Islet precursor cell (in vitro differentiated cells): Measurements from ENCODE around the gene UBE2D4.
"Not testable (repeated sequence)": the region's sequence is repeated elsewhere in the genome, so short reads cannot be mapped to it uniquely, and the experiment has no call there.

Experiments used
- DNase-seq: peaks from one replicate; pipeline ENCODE4 v3.0.0-alpha.2; 2018

The UBE2D4 gene

DNA sequence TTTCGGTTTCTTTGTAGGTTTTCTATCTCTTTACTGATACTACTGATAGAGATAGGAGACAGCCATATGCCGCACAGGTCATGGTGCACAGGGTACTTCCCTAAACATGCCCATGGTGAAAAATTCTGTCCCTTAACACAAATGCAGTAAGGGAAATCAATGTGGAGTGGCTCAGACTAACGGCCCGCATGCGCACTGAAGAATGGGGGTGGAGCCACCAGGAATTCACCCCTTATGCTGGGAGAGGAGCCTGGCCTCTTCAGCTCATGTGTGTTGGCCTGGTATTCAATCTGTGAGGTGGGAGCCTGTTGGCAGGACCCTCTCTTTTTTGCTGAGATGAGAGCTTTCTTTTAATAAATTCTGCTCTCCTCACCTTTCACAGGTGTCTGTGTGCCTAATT, 11.4 kb upstream of the UBE2D4 start:
- no peak for DNase-seq

DNA sequence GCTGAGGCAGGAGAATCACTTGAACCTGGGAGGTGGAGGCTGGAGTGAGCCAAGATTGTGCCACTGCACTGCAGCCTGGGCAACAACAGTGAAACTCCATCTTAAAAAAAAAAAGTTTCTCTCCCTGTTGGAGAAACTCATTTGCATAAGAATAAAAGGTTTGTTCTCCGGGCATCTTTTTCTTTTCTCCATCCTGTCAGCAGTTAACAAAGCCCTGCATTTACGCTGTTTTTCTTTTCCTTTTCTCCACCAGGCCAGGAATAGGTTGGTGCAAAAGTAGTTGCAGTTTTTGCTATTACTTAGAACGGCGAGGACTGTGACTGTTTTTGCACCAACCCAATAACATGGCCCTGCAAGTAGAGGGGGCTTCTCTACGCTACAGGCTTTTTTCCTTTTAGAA, 10.3 kb upstream of the UBE2D4 start:
- no peak for DNase-seq

DNA sequence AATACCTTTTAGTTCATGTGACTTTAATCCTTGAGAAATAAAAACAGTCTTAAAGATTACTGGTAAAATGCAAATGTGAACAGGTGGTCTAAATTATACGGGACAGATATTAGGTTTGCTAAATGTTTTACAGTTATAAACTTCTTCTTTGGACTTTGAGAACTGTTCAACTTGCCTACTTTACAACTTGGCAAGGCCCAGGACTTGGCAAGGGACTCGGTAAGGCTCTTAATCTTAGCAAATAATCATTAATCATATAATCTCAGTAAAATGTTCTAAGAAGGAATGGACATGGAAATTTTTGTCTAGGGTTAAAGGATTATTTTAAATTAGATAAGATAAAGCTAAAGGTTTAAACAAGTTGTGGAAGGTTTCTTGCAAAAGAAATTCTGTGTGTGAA, 4.8 kb upstream of the UBE2D4 start:
- no peak for DNase-seq

DNA sequence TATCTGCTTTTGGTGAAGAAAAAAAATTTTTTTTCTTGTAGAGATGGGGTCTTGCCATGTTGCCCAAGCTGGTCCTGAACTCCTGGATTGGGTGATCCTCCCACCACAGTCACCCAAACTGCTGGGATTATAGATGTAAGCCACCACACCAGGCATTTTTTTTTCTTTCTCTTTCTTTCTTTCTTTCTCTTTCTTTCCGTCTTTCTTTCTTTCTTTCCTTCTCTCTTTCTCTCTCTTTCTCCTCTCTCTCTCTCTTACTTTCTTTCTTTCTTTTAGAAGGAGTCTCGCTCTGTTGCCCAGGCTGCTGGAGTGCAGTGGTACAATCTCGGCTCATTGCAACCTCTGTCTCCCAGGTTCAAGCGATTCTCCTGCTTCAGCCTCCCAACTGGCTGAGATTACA, 3.5 kb upstream of the UBE2D4 start:
- no peak for DNase-seq

DNA sequence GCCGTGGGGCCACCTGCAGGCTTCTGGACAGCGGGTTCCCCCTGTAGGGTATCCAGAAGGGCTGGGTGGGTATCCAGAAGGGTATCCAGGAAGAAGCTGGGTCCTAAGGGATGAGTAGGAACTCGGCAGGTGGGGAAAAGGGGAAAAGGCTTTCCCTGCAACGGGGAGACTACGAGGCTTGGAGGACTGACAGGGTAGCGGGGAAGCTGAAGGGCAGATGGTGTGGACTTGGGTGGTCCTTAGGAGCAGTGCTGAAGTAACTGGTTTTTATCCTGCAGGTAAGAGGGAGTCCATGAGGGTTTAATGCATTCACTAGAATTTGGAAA, 525 bp downstream of the UBE2D4 start:
- no peak for DNase-seq

DNA sequence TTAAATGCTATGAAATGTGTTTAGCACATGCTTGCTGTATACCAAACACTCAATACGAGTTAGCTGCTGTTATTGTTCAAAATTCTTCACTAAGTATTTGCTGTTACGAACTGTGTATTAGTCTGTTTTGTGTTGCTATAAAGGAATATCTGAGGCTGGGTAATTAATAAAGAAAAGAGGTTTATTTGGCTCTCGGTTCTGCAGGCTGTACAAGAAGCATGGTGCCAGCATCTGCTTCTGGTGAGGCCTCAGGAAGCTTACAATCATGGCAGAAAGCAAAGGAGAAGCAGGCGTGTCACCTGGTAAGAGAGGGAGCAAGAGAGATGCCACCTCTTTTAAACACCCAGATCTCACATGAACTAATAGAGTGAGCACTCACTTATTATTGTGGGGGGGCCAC, 1.6 kb downstream of the UBE2D4 start:
- DNase-seq, result no peak

DNA sequence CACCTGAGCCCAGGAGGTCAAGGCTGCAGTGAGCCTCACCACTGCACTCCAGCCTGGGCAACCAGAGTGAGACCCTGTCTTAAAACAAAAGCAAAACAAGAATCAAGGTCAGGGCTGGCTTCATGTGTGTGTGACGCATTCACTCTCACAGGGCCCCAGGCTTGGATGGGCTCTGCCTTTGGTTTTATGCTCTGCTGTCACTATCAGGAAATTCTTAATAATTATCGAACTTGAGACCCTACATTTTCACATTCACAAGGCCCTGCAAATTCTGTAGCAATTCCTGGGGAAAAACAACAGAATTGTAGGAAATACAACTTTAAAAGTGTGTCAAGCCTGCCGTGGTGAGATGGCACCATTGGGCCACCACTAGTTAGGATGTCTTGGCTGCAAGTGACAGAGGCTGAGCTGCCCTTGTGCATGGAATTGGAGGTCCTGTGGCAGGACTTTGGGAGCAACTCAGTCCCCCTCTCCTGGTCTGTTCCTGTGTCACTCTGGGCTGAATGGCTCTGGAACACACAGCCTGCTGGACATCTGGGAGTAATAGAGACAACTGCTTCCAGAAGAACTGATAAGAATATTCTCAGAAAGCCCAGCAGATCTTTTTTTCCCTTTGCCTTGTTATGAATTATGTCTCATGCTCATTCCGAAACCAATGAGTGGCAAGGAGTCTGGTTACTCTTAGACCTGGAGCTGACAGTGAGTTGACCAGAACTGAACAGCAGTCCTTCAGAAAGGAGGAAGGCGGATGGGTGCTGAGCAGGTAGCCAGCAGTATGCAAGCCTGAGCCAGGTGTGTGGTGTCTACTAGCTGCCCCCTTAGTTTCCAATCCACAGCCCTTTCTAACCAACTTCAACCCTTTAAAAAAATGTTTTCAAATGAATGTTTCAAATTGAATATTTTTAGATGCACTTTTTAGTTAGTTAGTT, 3.6 kb downstream of the UBE2D4 start:
- no peak for DNase-seq

DNA sequence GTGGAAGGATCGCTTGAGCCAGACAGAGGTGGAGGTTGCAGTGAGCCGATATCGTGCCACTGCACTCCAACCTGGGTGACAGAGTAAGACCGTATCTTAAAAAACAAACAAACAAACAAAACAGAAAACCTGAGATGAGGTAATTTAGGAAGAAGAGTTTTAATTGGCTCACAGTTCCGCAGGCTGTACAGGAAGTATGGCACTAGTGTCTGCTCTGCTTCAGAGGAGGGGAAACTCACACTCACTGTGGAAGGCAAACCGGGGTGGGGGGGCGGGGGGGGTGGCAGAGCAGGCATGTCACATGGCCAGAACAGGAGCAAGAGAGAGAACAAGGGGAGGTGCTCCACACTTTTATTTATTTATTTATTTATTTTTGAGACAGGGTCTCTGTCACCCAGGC, 5.1 kb downstream of the UBE2D4 start:
- DNase-seq, result no peak

DNA sequence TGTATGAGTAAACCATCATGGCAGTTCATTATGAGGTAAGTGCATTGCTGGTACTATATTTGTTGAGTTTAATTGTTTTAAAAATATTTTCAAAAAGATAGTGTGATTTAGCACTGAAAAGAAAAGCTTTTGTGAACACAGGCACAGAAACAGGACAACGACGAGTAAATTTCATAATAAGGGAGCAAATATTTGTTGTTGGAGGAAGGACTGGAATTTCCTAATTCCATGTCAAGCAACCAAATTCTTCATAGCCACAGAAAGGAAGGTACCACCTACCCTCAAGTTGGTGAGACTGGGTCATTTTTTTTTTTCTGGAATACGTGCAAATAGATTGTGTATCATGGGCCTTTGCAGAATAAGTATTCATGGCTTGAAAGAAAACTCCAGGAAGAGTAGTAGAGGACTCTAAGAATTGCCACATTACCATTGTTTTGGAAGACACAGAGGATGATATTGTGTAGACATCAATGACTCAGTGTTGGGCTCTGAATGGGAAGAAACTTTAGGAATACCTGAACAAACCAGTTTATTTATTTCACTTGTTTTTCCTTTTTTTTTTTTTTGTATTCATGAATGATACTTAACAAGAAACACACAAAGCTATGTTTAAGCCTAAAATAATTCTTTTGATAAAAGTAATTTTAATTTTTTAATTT, 7.8 kb downstream of the UBE2D4 start:
- no peak for DNase-seq

DNA sequence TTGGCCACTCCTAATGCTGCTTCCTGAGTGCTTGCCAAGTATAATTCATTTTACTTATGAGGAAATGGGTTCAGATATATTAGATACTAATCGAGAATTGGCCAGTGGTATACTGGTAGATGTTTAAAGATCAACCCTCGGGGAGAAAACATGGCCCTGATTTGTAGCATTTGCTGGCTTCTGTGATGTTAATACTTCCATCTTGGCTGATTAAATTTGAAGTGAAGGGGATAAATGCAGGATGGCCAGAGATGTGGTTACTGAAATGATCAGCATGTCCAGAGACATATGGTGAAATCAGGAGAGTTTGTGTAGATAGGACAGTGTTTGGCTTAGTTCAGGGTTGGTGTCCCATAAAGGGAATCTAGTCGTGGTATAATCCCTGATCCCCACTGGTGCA, 11.2 kb downstream of the UBE2D4 start:
- no peak for DNase-seq

DNA sequence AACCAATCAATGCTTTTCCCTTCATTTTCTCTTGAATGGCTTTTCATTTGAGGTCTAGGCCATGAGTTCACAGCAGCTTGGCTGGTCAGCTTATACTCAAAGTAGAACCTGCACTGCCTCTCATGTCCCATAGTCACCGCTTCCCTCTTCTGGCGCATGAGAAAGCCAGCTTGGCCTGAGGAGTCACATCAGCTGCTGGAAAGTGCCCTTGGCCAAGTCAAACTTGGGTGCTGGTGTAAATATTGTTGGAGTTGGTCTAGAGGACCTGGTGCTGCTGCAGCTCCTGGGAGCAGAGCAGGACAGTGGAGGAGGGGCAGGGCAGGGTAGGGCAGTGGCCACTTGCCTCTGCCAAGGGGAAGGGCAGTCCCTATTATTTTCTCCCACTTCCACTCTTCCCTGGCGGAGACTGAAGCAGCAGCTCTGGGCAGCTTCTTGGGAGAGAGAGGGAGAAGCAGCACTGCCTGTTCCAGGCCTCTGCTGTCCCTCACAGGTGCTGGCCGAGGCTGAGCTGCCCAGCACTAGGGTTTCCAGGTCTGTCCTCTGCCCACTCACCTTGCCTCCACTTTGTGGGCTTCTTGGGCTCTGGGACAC, 12.8 kb downstream of the UBE2D4 start:
- DNase-seq, result no peak

DNA sequence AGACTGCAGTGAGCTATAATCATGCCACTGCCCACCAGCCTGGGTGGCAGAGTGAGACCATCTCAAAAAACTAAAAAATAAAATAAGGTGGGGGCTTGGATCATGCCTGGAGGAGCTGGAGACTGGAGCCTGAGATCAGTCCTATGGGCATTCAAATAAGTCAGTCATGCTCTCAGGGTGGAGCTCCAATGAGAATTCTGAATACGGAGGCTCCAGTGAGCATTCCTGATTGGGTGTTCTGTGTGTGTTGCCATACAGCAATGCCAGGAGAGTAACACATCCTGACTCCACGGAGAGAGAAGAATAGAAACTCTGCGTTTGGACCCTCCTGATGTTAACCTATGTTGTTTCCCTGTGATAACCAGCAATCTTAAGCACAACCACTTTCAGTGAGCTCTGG, 16.0 kb downstream of the UBE2D4 start:
- peak; percentile 29 for DNase-seq

DNA sequence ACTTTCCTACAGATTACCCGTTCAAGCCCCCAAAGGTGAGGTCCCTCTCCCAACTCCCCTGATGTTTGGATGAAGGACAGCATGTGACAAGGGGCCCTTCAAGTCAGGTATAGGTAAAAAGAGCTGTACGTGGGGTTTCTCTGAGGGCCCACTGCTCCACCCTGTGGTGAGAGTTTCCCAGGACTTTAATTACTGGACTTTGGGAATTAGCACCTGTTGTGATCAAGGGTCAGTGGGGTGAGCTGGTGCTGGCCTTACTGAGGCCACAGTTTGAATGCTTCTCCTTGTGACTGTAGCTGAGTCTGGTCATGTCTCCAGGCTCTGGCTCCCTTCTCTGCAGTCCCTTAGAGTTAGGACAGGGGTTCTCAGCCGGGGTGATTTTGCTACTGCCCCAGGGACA, 16.8 kb downstream of the UBE2D4 start:
- DNase-seq, result peak; percentile 45

DNA sequence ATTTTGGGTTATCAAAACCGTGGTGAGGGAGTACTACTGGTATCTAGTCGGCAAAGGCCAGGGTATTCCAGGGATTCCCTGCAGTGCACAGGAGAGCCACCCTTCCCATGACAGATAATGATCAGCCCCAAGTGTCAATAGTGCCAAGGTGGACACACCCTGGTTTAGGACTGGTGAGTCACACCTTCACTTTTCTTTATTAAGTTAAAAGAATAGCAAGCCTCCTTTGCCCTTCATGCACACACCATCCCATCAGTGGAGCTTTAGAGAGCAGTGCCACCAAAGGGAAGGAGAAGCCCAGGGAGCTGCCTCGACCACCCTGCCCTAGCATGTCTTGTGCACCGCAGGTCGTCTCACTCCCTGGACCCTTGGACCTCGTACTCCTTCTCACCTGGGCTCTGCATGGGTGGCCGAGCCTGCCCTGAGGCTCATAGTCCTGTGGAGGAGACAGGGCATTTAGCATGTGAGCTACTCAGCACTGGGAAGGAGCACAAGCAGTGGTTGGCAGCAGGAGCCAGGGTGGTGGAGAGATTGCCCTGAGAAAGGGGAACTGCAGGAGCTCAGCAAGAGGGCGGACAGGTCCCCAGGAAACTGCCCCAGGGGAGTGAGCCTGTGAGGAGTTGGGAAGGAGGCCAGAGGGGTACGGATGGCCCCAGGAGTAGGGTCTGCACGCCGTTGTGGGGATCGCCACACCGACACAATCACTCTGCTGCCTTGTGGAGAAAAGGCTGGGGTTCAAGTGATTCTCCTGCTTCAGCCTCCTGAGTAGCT, 17.4 kb downstream of the UBE2D4 start:
- DNase-seq, result peak; percentile 45

DNA sequence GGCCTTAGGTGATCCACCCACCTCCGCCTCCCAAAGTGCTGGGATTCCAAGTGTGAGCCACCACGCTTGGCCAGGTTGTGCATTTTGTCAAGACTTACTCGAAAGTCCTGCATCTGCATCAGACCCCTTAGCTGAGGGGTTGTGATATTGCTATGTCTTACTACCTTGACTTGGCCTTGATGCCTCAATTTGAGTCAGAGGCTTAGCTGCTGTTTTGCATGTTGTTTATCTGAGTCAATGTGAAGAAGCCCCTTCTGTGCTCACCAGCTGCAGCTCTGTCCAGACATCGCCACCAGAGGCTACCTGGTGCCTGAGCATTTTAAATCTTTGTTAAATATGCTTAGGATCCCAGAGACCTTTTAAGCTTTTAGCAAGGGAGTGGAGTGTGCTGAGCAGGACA, 18.1 kb downstream of the UBE2D4 start:
- peak; percentile 33 for DNase-seq

DNA sequence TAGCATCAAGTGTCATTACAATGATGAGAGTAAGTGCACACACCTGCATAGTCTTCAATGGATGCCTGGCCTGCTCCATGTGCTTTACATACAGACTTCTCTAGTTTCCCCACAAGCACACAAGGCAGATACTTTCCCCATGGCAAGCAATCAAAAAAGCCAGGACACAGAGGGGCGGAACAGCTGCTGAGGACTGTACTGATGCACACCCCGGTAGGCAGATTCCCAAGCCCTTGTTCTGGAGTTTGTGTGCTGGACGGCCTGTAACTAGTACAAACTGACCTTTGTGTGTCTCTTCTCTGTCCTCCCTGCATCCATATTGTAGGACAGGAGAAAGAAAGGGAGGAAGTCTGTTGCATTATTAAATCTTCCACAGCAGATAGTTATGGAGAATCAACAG, 25.8 kb downstream of the UBE2D4 start:
- DNase-seq, result peak; percentile 38

DNA sequence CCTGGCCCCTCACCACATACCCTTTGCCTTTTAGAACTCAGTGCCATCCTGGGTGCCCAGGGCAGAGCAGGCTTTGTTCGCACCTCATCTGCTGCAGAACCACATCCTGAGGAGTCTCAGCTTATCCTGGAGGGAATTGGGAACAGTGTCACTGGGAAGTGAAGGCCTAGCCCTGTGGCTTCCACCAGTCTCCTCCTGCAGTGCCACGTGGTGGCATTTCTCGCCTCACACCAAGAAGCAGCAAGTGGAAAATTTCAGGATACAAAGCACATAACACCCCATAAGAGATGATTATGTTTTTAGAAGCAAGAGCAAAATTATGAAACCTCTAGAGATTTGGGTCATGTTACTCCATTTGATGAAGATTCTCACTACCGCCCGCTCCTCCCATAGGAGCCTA, 26.8 kb downstream of the UBE2D4 start:
- peak; percentile 32 for DNase-seq

DNA sequence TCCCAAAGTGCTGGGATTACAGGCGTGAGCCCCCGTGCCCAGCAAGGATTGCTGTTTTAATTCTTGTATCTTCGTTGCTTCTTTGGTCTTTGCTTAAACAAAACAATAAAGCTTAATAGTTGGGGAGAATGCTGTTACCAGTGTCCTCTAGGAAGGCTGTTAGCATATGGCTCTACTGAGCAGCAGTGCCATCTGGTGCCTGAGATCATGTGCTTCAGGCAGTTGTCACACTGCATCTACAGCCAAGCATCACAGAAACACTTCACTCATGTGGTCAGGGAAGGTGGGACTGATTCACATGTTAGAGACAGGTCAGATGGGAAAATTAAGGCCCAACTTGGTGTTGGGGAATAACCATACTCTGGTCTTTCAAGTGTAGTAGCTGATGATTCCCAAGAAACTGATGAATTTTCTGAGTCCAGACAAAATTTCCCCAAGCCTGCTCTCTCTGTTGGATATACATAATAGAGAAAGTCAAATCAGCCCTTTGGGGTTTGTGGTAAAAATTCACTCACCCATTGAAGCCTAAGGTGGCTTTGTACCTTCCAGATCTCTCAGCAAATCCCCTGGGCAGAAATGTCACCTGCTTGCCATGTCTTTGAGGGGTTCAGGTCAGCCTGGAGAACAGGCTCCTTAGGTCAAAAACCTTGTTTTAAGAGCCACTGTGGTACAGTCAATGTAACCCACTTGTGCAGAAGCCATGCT, 28.4 kb downstream of the UBE2D4 start:
- DNase-seq, result peak; percentile 78

DNA sequence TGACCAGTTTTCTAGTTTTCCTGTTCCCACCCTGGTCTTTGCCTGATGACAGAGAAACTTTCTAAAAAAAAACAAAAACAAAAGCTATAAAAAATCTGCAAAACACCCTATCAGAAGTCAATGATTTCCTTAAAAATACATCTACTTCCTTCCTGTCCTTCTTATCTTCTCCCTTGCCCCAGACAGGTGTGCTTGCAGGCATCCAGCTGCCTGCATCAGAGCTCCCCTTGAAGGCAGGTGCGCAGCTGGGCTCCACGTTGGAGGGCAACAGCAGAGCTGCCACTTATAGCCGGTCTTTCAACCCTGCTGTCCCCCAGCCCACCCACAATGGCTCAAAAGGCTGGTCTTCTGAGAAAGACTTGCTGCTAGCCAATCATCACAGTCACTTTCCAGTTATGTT, 29.8 kb downstream of the UBE2D4 start:
- DNase-seq, result peak; percentile 45

DNA sequence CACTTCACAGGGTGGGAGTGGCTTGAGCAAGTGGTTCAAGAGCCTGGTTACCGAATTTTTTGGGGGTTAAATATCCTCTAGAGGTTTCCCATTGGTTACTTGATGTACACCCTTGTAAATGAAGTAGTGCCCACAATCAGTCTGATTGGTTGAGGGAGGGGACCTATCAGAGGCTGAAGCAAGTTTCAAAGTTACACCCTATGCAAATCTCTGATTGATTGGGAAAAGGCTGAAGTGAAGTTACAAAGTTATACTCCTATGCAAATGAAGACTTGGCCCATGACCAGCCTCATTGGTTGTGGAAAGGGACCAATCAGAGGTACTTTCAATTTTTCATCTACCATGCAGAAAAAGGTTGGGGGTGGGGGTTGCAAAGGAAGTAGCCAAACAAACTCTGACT, 34.7 kb downstream of the UBE2D4 start:
- DNase-seq, result no peak

DNA sequence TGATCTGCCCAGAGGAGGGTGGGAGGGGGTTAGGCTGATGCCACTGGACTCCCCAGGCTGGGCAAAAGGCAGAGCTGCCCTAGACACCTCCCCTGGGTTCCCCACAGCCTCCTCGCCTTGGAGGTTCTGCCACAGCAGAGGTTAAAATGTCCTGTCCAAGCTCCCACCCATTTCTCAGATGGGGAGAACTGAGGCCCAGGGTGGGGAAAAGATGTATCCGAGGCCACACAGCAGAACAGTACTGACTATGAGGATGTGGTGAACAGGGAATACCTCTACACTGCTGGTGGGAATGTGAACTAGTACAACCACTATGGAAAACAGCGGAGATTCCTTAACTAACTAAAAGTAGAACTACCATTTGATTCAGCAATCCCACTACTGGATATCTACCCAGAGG, 40.2 kb downstream of the UBE2D4 start:
- DNase-seq, result not testable (repeated sequence)

DNA sequence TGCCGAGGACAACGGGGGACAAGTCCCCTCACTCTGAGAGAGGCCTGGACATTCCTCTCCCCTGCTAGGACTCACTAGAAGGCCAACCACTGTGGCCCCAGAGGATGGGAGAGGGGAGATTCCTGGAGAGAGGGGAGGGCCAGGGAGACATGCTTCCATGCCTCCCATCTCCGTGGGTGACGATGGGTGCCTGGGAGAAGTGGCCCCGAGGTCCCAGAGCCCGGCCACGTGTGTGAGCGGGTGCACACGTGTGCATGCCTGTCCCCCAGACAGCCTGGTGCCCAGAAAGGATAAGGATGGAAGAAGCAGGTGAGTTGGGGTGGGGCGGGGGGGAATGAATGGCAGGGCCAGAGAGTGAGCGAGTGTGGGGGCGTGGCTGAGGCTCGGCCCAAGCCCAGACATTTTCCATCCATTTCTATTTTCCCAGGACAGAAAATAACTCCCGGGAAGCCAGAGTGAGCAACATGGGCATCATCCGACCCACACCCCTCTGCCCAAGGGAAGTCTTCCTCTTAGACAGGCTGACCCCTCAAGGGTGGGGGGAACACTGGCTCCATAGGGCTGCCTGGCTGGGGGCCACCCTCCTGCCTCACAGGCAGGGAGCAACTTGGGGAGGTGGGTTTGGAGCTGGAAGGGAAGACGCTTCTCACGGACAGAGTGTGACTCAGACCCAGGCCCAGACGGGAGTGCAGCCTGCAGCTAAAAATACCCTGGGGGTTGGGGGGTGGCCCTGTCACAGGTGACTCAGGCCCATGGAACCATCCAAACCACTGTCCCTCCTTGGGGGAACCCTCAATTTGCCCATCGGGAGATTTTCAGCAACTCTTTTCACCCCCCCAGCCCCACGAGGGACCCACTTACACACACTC, 42.2 kb downstream of the UBE2D4 start:
- DNase-seq, result not testable (repeated sequence)
